ENCODE measurements around the gene CHORDC1. TPM values are rescaled to one million over a fixed set of nuclear protein-coding genes. Genes with fewer than 3 reads are reported as not detected.

Gene CHORDC1
- total and polyA plus RNA-seq, 12 donors, result 11.3 to 83.7 (median 34.8) TPM

DNA sequence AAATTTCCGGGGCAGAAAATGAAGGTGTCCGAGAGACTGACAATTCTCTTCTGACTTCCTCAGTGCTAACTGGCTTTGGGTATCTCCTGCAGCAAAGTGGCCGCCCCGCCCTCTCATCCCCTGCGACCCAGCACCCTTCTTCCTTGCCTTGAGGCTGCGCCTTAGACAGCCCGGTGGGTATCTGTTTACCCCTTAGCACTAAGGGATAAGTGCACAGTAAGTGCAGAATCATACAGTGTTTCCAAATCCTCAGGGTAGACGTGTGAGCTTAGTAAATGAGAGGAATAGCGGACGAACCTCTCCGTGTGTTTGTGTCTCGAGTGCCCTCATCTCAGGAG lies 368 bp upstream of the CHORDC1 start:
- Histone ChIP-seq H3K27ac (peak overlapping the region in 4 of 5 donors; percentile 87 to 99 (median 94)), H3K27me3 (no peaks in the 10 kb centered on the region), H3K4me1 (replicated peaks in 1 of 2) (peaks cover 13 to 34% of the 10 kb centered on the region in 2 donors), H3K36me3 (replicated peaks in 1 of 2) (no peaks in the 10 kb centered on the region), H3K4me3 (peak overlapping the region; percentile 37 to 98 (median 66)), H3K9me3 (replicated peaks in 1 of 3) (no peaks in the 10 kb centered on the region)
- 0 to 2% (median 1%) methylated on average over 8 to 12 of the region's 12 CpGs for WGBS, 4 donors
- no peak for DNase-seq
- intact Hi-C loops (cut with DNase I), result no loop called here
- no peak for TF ChIP-seq POLR2A (IDR thresholded peaks at IDR 0.05)
- TF ChIP-seq, protein P1, sequence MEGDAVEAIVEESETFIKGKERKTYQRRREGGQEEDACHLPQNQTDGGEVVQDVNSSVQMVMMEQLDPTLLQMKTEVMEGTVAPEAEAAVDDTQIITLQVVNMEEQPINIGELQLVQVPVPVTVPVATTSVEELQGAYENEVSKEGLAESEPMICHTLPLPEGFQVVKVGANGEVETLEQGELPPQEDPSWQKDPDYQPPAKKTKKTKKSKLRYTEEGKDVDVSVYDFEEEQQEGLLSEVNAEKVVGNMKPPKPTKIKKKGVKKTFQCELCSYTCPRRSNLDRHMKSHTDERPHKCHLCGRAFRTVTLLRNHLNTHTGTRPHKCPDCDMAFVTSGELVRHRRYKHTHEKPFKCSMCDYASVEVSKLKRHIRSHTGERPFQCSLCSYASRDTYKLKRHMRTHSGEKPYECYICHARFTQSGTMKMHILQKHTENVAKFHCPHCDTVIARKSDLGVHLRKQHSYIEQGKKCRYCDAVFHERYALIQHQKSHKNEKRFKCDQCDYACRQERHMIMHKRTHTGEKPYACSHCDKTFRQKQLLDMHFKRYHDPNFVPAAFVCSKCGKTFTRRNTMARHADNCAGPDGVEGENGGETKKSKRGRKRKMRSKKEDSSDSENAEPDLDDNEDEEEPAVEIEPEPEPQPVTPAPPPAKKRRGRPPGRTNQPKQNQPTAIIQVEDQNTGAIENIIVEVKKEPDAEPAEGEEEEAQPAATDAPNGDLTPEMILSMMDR (IDR thresholded peaks at IDR 0.05), result no peak

DNA sequence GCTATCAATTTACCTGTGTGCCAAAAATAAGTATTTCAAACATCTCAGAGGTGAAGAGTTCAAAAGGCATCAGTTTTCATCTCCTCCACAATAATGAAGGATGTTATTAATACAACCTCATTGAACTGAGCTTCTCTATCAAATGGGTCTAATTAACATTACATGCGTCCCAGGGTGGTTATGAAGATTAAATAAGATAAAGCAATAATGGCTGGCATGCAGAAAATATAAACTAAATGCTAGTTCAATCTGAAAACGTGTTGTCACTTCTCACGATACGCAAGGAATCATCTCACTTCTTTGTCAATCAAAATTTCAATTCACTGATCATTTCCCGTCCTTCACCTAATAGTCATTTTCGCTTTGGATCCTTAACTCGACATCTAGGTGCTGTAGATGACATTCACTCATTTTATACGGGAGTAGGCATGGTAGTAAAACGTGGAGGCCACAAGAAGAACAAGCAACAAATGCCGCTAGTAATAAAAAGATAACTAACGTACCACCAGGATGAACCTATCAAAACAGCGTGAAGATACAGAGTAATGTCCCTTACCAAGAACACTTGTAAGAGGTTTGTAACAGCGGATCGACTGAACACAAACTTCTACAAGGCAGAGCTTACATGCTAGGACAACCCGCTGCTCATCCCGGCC lies 918 bp downstream of the CHORDC1 start:
- WGBS, 4 donors, result 6 to 7% (median 7%) methylated on average over 16 of the region's 16 CpGs
- H3K27me3 ChIP-seq, result no peaks in the 10 kb centered on the region
- intact Hi-C loops (cut with DNase I), result no loop called here
- no peak for TF ChIP-seq POLR2A (IDR thresholded peaks at IDR 0.05)
- TF ChIP-seq, protein P1 (IDR thresholded peaks at IDR 0.05), result no peak
- no peaks in the 10 kb centered on the region for H3K36me3 ChIP-seq (replicated peaks in 1 of 2)
- peak overlapping the region; percentile 82 to 99 (median 89) for H3K27ac ChIP-seq
- H3K4me3 ChIP-seq, result peak overlapping the region; percentile 37 to 98 (median 66)
- no peaks in the 10 kb centered on the region for H3K9me3 ChIP-seq (replicated peaks in 1 of 3)
- DNase-seq, result no peak
- H3K4me1 ChIP-seq (replicated peaks in 1 of 2), result peaks cover 13 to 34% of the 10 kb centered on the region in 2 donors

DNA sequence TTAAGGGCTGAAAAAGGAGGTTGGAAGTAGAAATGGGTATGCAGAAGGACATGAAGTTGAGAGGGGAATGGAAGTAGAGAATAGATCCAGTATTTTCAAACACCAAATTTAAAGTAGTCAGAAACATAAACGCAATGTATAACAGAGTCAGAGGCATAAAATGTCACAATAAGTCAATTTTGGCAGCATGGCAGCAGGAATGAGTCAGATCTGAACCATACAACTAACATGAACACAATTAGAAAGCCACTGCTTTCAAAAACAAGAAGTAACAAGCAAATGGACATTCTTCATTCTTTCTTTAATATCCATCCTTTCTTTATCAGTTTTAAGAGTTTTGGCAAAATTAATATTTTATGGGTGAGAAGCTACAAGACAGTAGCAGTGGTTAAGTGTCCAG lies 2.5 kb downstream of the CHORDC1 start:
- WGBS, 4 donors, result 23 to 48% (median 36%) methylated on average over 1 of the region's 1 CpG
- peak in 4 of 7 donors; percentile 18 to 41 (median 20) for DNase-seq

DNA sequence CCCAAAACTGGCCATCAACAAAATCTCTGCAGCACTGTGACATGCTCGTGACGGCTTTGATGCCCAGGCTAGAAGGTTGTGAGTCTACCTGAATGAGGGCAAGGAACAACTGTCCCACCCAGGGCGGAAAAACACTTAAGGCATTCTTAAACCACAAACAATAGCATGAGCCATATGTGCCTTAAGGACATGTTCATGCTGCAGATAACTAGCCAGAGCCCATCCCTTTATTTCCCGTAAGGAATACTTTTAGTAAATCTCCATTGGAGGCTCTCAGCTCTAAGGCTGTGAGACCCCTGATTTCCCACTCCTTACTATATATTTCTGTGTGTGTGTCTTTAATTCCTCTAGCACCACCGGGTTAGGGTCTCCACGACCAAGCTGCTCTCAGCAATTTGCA lies 3.4 kb downstream of the CHORDC1 start:
- no peaks in the 10 kb centered on the region for H3K27me3 ChIP-seq
- no peak overlapping the region for H3K27ac ChIP-seq
- H3K4me3 ChIP-seq, result no peak overlapping the region
- H3K4me1 ChIP-seq (replicated peaks in 1 of 2), result peaks cover 13 to 31% of the 10 kb centered on the region in 2 donors
- no peaks in the 10 kb centered on the region for H3K9me3 ChIP-seq (replicated peaks in 1 of 3)
- TF ChIP-seq POLR2A (IDR thresholded peaks at IDR 0.05), result no peak
- TF ChIP-seq, protein P1 (IDR thresholded peaks at IDR 0.05), result no peak
- intact Hi-C loops (cut with DNase I), result no loop called here
- WGBS, 4 donors, result 93 to 97% (median 94%) methylated on average over 6 of the region's 6 CpGs
- H3K36me3 ChIP-seq (replicated peaks in 1 of 2), result no peaks in the 10 kb centered on the region
- no peak for DNase-seq

More for the DNA sequence above, 2.5 kb downstream of the CHORDC1 start:
- intact Hi-C loops (cut with DNase I), result no loop called here
- H3K4me1 ChIP-seq (replicated peaks in 1 of 2), result peaks cover 13 to 34% of the 10 kb centered on the region in 2 donors
- no peaks in the 10 kb centered on the region for H3K27me3 ChIP-seq
- no peaks in the 10 kb centered on the region for H3K36me3 ChIP-seq (replicated peaks in 1 of 2)
- peak overlapping the region in 1 of 5 donors; percentile 9 for H3K27ac ChIP-seq
- peak overlapping the region in 1 of 4 donors; percentile 98 for H3K4me3 ChIP-seq
- no peak for TF ChIP-seq POLR2A (IDR thresholded peaks at IDR 0.05)
- TF ChIP-seq, protein P1 (IDR thresholded peaks at IDR 0.05), result no peak
- no peaks in the 10 kb centered on the region for H3K9me3 ChIP-seq (replicated peaks in 1 of 3)
